Spinal cord (tissue), 10 donors: ENCODE data around the gene IL22RA1. TPM values are rescaled to one million over a fixed set of nuclear protein-coding genes. Genes with fewer than 3 reads are reported as not detected.

Source experiments
- DNase-seq, 6 donors: peaks; one replicate each; pipeline versions ENCODE4 v3.0.0 to v3.0.0-alpha.2; 2013 to 2015; ENCODE audit warnings: low spot score in 6 of 6, low read depth in 4 of 6
- H3K27ac ChIP-seq: one replicate; pipeline ENCODE4 v1.5.1; 2013; ENCODE audit warnings: low read depth, low read length, control low read depth
- H3K27me3 ChIP-seq: one replicate; pipeline ENCODE4 v1.6.1; 2013; ENCODE audit warnings: low read length; ENCODE audit not compliant: control insufficient read depth, insufficient read depth
- H3K36me3 ChIP-seq: one replicate; pipeline ENCODE4 v1.6.1; 2013; ENCODE audit warnings: low read length; ENCODE audit not compliant: control insufficient read depth, insufficient read depth
- H3K4me1 ChIP-seq: one replicate; pipeline ENCODE4 v1.6.1; 2013; ENCODE audit warnings: low read length; ENCODE audit not compliant: control insufficient read depth, insufficient read depth
- H3K4me3 ChIP-seq: one replicate; pipeline ENCODE4 v1.5.1; 2013; ENCODE audit warnings: low read depth, low read length, control low read depth
- H3K9me3 ChIP-seq: one replicate; pipeline ENCODE4 v1.6.1; 2013; ENCODE audit warnings: low read length; ENCODE audit not compliant: control insufficient read depth, insufficient read depth
- WGBS: methylation state at CpG from one replicate; pipeline ENCODE4 v1.1.5; 2013; ENCODE audit warnings: missing lambda C conversion rate; ENCODE audit not compliant: insufficient coverage; 5-methylcytosine and 5-hydroxymethylcytosine counted together
- polyA plus RNA-seq, 2 donors: library from polyadenylated mRNA; unstranded; fragments of 120-200 nt; gene quantifications; one replicate each; pipeline ENCODE4 v1.2.1, GENCODE V29; 2013; ENCODE audit not compliant: insufficient read length in 2 of 2
- total RNA-seq, 2 donors: library from RNA; depleted of rRNA in 1 of 2; stranded (reverse); fragments of 120-200 nt in 1 of 2; fragments of >200 nt in 1 of 2; gene quantifications; one replicate each; pipeline versions ENCODE4 v1.2.3 to v1.2.4, GENCODE V29; 2013 to 2014
- donor health status: healthy.

Gene IL22RA1
- total and polyA plus RNA-seq, 4 donors = 0.06 to 0.10 TPM; not detected in 2

DNA sequence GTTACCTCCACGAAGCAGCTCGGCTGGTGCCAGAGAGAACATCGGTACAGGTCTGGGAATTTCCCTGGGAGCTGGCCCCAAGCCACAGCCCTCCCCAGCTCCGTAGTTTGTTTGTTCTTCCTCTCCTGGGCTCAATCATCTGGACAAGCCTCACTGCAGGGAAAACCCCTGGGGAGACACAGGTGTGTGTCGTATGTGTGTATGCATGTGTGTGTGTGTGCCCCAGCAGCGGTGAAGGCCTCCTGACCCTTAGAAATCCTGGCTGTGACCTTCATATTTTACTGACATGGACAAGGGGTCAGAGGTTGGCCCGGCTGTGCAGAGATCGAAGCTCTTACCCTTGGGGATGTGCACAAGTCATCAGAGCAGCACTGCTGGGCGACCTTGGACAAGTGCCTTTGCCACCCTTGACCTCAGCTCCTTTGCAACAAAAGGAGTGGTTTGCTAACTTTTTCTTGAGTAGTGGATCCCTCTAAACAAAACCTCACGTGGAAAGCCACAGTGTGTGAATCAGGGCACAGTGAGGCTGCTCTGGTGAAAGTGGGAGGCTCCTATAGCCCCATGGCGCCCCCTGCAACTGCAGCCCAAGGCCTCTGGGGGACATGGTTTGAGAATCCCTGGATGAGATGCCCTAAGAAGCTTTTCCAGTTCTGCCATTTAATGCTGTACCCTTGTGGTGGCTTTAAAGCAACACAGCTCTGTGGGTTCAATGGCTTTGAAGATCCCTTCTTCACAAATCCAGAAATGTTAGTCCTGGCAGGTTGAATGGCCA is 12.3 kb upstream of the IL22RA1 start:
- peaks cover 4% of the 10 kb centered on the region for H3K36me3 ChIP-seq
- H3K4me1 ChIP-seq = peaks cover 5% of the 10 kb centered on the region
- H3K27ac ChIP-seq = no peak overlapping the region
- WGBS = 85% methylated on average over 10 of the region's 11 CpGs
- H3K27me3 ChIP-seq = peaks cover 14% of the 10 kb centered on the region
- no peak overlapping the region for H3K4me3 ChIP-seq
- DNase-seq = no peak
- H3K9me3 ChIP-seq = no peaks in the 10 kb centered on the region

DNA sequence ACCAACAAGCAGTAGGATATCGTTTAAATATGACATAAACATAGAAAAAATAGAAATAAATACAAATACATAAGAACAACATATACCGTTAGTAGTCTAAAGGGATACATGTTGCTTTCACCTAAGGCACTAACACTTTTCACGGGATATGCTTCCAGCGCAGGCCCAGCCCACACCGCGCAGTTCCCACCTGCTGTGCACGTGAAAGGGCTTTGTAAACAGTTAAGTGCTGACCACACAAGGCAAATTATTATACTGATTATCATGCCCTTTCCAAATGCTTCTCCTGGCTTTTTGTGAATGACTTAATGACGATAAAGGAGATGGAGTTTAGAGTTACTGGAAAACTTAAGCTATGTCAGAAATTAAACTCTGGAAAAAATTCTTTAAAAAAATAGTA is 11.3 kb upstream of the IL22RA1 start:
- no CpG with 5 or more reads among the region's 8 CpGs for WGBS
- peaks cover 7% of the 10 kb centered on the region for H3K4me1 ChIP-seq
- no peak overlapping the region for H3K27ac ChIP-seq
- peaks cover 20% of the 10 kb centered on the region for H3K27me3 ChIP-seq
- H3K9me3 ChIP-seq = no peaks in the 10 kb centered on the region
- no peak for DNase-seq
- peaks cover 4% of the 10 kb centered on the region for H3K36me3 ChIP-seq
- H3K4me3 ChIP-seq = no peak overlapping the region

DNA sequence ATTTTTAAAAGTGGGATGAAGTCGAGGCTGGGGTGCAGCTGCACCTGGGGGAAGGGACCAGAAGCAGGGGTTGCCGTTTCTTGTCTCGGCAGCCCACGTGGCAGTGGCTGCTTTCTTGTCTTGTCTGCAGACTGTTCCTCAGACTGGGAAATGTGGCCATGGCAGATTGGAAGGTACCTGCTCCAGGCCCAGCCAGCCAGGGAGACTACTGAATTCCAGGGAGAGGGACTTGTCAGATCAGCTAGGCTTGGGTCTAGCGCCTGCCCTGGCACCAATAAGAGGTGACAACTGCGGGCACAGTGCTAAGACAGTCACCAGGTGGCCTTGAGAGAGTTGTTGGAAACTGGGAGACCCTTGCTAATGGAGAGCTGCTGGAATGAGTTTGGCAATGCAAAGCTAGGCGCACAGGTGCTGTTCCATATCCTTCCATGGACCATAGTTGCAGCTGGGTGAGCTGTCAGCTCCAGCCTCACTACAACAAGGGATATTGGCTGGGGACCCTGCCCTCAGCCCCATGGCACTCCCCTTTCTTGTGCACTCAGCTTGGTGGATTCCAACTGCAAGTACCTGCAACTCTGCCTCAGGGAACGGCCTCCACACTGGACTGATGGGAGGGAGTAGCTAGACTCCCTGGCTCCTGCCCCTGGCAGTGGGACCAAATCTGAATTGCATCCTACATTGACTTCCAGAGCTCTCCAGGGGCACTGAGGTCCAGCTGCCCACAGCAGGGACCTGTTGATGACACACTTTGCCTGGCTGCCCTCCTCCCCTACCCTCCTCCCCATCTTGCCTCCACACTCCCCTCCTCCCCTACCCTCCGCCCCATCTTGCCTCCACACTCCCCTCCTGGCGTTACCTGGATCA is 9.9 kb upstream of the IL22RA1 start:
- Histone ChIP-seq H3K9me3 (no peaks in the 10 kb centered on the region), H3K27ac (no peak overlapping the region), H3K36me3 (peaks cover 4% of the 10 kb centered on the region), H3K27me3 (peaks cover 20% of the 10 kb centered on the region), H3K4me1 (peaks cover 7% of the 10 kb centered on the region), H3K4me3 (no peak overlapping the region)
- peak in 1 of 6 donors; percentile 17 for DNase-seq
- WGBS = 90% methylated on average over 10 of the region's 10 CpGs

DNA sequence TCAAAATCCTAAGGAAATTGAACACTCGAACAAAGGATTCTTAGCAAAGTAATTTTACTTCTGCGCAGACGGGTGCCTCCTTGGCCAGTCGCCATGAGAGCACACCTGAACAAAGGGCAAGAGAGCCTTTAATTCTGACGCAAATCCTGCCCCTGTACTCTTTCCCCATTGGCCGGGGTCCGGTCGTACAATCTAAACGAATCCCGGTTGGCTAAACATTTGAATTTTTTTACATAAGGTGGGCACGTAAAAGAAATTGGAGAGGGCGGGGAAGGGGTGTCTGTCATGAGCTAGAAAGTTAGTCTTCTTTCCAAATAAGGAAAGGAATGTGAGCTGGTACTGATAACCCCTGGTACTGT is 8.2 kb upstream of the IL22RA1 start:
- WGBS = 10% methylated on average over 11 of the region's 12 CpGs
- no peak overlapping the region for H3K4me3 ChIP-seq

DNA sequence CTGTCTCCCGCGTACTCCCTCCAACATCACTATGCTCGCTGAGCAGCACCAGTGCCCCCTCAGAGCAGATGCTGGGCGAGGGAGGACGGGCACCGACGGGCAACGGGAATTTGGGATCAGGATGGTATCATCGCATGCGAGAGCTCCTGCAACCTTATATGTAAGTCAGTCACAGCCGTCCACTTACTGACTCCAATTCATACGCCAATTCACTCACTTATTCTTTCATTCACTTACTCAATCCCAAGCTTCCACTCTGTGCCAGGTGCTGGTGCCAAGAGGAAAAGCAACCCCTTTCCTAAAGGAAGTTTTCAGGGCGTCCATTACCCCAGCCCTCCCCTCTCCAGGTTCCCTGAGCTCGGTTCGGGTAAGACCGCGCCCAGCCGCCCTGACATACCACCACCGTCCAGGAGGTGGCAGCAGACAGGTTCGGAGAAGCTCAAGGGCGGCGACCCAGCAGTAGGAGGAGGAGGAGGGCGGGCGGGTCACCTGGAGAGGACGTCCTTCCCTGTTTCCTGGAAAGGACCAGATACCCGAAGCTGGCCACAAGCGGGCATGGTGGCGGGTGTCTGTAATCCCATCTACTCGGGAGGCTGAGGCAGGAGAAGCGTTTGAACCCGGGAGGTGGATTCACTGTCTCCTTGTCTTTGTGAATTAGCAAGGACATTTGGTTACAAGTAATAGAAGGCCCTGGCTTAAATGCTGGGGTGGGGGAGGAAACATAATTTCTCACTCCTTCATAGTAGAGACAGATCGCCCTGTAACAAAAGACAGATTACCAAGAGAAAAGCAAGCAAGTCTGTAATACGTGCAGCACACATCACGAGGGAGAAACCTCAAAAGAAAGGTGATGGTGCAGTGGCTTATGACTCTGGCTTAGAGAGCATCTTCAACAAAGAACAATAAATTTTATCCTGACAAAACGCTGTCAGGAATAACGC is 7.6 kb upstream of the IL22RA1 start:
- DNase-seq = peak; percentile 44 to 95 (median 62)
- H3K9me3 ChIP-seq = no peaks in the 10 kb centered on the region
- H3K27me3 ChIP-seq = peaks cover 20% of the 10 kb centered on the region
- H3K4me3 ChIP-seq = no peak overlapping the region
- WGBS = 19% methylated on average over 33 of the region's 36 CpGs
- H3K4me1 ChIP-seq = peaks cover 7% of the 10 kb centered on the region
- H3K36me3 ChIP-seq = no peaks in the 10 kb centered on the region
- H3K27ac ChIP-seq = no peak overlapping the region

More for the DNA sequence above, 8.2 kb upstream of the IL22RA1 start:
- DNase-seq = peak in 3 of 6 donors; percentile 9 to 95 (median 53)
- Histone ChIP-seq H3K27me3 (peaks cover 20% of the 10 kb centered on the region), H3K4me1 (peaks cover 7% of the 10 kb centered on the region), H3K9me3 (no peaks in the 10 kb centered on the region), H3K27ac (no peak overlapping the region), H3K36me3 (no peaks in the 10 kb centered on the region)

DNA sequence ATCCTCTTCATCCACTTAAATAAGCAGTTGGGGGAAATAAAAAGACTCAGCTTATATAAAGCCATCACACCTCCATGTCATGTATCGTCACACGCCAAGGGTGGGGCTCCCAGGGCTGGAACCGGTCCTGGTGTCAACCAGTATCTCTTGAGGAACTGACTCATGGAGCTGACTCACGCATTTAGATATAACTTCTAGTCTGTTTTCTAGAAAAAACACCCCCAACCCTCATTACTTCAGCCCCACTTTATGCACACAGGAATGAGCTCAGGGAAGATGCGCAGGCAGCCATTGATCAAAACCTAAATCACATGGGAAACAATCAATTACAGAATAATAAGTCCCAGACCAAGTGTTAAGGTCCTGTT is 6.9 kb upstream of the IL22RA1 start:
- no peak for DNase-seq
- Histone ChIP-seq H3K36me3 (no peaks in the 10 kb centered on the region), H3K27ac (no peak overlapping the region), H3K4me3 (no peak overlapping the region), H3K4me1 (peaks cover 7% of the 10 kb centered on the region), H3K27me3 (peaks cover 20% of the 10 kb centered on the region), H3K9me3 (no peaks in the 10 kb centered on the region)
- 86% methylated on average over 4 of the region's 5 CpGs for WGBS

DNA sequence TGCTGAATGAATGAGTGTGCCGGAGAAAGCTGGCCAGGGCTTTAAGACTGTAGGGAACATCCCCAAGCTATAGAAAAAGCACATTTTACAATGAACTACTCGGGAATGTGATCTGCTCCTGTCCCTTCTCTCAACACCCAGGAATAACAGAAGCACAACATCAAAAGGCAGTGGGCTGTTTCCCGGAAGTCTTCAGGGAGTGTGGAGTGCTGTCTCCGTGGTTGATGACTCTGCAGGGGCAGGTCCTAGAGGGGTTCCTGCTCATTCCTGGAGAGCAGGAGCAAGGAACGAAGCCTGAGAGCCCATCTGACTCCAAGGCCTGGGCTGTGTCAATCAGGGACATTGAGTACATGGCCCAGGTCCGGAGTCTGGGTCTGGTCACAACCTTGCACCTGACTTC is 4.9 kb upstream of the IL22RA1 start:
- Histone ChIP-seq H3K27me3 (peaks cover 20% of the 10 kb centered on the region), H3K4me3 (no peak overlapping the region), H3K4me1 (peaks cover 7% of the 10 kb centered on the region), H3K36me3 (no peaks in the 10 kb centered on the region), H3K27ac (no peak overlapping the region), H3K9me3 (no peaks in the 10 kb centered on the region)
- DNase-seq = no peak
- 58% methylated on average over 4 of the region's 6 CpGs for whole genome bisulfite sequencing

DNA sequence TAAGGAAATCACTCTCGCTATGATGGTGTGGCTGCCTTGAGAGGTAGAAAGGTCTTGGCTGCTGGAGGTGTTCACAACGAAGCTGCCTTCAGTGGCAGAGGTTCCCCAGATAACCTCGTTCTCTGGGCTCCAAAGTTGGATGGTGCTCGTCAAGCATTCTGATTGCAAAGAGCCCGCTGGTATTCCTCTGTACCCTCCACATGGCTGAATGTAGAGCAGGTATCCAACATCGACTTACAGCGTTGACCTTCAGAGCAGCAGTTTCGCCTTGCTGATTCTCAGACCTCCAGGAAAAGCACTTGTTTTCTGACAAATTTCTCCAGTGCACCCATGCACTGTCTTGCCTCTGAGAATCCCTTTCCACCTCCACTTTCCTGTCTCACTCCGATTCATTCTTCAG is 4.3 kb upstream of the IL22RA1 start:
- no peak overlapping the region for H3K4me3 ChIP-seq
- DNase-seq = no peak
- no peak overlapping the region for H3K27ac ChIP-seq
- WGBS = 94% methylated on average over 9 of the region's 9 CpGs
- no peaks in the 10 kb centered on the region for H3K9me3 ChIP-seq
- H3K36me3 ChIP-seq = no peaks in the 10 kb centered on the region
- H3K4me1 ChIP-seq = peaks cover 7% of the 10 kb centered on the region
- H3K27me3 ChIP-seq = peaks cover 20% of the 10 kb centered on the region

DNA sequence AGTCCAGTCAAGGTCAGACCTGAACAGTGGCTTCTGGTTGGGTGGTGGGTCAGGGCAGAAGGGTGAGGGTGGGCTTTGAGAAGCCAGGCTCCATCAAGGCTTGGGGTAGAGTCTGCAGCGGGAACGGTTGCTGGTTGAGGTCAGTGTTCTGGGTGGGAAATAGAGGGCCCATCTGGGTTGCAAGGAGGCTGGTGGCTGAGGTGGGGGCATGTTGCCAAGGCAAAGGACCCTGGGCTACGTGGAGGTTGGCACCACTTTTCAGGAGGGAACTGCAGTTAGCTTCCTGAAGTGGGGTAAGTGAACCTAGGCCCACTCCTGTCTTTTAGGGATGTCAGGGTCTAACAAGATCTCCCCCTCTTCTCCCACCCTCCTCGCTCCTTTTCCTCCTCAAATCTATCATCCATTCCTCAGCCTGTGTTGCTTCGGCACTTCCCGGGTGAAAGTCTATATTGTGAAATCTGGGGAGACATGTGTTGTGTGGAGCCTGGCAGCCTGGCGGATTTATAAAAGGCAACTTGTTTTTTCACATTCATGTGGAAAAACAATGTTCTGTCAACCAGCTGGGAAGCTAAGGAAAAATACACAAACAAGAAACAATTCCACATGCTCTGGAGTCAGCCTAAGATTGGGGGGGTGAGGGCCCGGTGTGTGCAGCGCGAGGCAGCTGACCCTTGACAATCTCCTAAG is 1.5 kb downstream of the IL22RA1 start:
- Histone ChIP-seq H3K4me3 (no peak overlapping the region), H3K27me3 (no peaks in the 10 kb centered on the region), H3K4me1 (no peaks in the 10 kb centered on the region), H3K27ac (no peak overlapping the region), H3K9me3 (no peaks in the 10 kb centered on the region), H3K36me3 (no peaks in the 10 kb centered on the region)
- WGBS = 76% methylated on average over 5 of the region's 10 CpGs
- DNase-seq = peak in 2 of 6 donors; percentile 5 to 86
